Kasumi-1 (cell line): ENCODE measurements around the gene ADAM10.
"Not testable (repeated sequence)": the region's sequence is repeated elsewhere in the genome, so short reads cannot be mapped to it uniquely, and the experiment has no call there.

Source experiments
- DNase-seq, 2 experiments: peaks; one replicate each; lab custom pipeline; 2025; lab: John Stamatoyannopoulos, UW

ADAM10 gene

DNA sequence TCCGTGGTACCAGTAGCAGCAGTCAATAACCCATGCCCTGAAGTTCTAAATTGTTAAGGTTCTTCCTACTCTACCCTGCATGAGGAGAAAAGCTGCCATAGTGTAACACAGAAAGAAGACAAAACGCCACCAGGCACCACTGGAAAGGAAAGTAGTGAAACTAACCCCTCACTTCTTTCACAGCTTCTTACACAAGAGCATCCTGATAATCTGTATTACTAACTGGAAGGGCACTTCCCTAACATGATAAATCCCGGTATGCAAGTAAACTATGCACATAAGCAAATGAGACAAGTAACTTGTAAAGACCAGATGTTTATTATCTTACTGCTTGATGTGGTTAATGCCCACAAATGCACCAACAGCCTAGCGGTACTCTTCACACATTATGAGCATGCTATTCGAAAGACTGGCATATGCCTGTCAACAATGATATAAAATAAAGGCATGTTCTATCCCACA, 141.3 kb downstream of the ADAM10 start:
- DNase-seq, result no peak

DNA sequence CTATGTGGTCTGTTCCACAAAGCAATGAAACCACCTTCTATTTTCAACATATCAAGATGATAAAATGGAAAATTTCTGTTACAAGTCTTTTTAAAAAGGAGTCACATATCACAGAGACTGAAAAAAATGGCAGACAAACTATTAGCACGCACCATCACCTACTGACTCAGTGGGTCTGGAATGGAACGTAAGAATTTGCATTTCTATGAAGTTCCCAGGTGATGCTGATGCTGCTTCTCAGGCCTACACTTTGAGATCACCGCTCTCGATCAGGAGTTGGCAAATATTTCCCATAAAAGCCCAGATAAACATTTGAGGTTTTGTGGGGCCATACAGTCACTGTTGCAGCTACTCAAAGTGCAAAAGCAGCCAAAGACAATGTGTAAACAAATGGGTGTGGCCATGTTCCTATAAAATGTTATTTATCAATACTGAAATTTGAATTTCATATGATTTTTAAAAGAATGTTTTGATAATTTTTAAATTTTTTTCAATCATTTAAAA, 142.9 kb downstream of the ADAM10 start:
- DNase-seq, result no peak

DNA sequence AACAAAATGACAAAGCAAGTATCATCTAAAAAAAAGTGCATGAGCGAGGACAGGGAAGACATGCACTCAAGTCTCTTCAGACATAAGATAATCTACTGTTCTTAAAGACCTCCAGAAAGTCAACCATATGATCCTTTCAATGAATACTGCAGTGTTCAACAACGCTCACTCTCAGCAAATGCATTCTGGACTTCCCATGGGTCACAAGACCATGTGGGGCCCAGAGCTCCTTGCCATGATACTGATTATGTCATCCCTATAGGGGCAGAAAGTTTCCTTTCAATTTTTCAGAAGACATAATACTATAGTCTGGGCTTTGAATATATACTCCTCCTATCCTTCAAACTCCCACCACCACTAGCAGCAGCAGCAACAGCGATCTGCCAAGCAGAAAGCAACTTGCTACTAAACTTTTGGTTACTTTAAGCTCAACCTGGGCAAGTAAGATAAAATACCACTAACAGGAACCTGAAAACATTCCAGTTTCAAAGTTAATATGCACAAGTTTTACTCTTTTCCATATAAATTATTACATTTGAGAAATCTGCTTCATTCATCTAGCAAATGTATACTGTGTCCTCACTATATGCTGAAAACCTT, 143.5 kb downstream of the ADAM10 start:
- no peak for DNase-seq

DNA sequence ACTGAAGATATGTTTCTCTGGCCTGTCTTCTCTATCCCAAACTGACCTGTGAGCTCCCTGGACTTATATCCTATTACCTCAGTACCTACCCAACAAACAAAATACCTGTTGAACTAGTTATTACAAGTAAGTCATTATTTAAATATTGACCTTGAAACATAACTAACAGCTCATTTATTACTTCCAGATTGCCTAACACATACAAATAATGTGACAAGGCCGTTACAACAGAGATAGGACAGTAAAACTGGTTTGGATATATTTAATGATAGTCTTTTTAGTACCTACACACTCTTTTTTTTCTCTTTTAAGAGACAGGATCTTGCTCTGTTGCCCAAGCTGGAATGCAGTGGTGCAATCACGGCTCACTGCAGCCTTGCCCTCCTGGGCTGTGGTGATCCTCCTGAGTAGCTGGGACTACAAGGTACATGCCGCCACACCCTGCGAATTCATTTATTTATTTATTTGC, 145.0 kb downstream of the ADAM10 start:
- DNase-seq, result no peak

DNA sequence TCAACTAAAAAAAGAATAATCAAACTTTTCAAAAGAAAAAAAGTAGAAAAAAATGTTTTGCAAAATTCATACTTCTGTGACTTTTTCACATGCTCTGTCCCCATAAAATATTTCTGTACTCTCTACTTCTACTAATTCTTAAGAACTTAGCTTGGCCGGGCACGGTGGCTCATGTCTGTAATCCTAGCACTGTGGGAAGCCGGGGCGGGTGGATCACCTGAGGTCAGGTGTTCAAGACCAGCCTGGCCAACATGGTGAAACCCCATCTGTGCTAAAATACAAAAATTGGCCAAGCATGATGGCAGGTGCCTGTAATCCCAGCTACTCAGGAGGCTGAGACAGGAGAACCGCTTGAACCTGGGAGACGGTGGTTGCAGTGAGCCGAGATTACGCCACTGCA, 145.6 kb downstream of the ADAM10 start:
- DNase-seq, result not testable (repeated sequence)

DNA sequence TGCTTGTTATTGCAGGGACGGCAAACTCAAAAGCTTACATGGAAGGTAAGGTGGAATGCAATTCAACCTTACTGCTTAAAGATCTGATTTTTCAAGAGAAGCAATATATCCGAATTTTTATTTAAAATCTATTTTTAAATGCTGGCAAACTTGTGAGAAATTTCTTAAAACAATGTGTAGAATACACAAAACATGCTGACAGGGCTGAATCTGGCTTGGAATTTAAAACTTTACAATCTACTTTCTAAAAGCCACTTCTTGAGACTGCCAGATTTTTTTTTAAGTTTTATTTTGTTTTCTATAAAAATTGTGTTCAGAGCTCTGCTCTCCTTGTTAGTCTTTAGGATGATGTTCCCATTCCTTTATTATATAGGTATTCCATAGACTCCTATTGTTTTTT, 146.7 kb downstream of the ADAM10 start:
- DNase-seq, result no peak

DNA sequence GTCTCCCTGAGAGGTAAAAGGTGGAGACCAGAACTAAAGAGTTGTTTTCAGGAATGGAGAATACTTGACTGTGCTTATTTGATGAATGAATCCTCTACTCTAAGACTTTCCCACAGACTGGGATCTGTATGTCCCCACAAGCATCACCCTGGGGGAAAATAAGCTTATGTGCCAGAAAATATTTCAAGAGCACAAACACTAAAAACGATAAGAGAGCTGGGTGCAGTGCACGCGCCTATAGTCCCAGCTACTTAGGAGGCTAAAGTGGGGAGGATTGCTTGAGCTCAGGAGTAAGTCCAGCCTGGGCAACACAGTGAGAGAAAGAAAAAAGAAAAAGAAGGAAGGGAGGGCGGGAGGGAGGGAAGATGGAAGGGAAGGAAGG, 150.7 kb downstream of the ADAM10 start:
- DNase-seq, result no peak

DNA sequence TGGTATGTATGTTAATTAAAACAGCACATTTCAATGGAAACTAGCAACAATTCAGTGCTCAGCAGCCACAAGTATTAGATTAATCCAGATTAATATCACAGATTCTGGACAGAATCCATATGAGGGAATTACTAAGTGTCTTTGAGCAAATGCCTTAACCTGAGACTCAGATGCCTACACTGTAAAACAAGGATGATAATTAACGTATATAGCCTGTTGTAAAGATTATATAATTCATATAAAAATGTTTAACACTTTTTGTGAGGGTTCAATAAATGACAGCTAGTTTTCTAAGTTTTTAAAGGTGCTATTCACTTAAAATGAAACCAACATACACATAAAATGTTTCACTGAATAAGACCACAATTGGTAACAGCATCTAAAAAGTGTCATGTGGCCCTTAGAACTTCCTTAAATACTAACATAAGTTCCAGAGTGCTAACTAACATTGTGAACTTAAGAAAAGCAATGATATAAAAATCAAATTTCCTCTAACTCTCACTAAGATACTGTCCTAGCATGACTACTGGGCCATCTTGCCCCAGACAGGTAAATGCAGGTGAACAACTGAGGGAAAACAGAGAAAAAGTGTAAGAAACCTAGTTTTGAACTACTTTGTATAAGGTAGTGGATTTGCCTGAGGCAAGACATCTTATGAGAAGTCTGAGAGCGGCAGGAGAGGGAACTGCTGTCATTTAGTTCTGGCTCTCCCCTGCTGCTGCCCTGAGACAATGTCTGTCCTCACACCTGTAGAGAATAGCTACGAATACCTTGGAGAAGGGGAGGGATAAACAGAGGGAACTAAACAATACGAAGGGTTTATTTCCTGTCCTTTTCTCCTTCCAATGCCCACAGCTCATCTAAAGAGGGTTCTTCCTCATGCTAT, 151.3 kb downstream of the ADAM10 start:
- DNase-seq, result no peak

DNA sequence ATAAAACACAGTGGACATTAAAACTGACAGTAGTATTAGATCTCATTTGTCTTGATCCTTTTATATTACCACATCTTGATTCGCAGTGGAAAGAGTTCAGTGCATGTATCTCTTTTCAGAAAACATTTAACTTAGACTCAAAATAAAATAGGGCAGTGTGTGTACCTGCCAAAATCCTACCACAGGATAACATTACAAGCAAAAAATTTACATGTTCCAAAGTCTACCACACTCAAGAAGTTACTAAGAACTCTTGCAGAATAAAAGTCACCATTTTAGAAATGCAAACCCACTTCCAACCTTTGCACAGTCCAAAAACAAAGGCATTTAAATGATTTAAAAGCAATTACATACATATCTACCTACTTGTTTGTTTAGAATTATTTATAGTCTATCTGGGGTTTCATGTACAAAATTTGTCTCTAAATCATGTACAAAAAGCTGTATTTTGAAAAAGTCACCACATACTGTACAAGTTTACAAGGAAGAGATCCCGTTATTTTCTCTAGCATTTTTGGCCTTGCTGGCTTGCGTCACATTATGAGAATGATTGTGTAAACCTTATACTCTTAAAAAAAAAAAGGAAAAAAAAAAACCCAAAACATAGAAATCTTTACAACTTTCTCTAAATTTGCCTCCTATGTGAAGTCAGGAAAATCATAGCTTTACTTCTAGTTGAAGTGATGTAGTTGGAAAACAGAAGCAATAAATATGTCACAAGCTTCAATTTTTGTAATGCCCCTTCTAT, 153.8 kb downstream of the ADAM10 start:
- DNase-seq, result no peak

DNA sequence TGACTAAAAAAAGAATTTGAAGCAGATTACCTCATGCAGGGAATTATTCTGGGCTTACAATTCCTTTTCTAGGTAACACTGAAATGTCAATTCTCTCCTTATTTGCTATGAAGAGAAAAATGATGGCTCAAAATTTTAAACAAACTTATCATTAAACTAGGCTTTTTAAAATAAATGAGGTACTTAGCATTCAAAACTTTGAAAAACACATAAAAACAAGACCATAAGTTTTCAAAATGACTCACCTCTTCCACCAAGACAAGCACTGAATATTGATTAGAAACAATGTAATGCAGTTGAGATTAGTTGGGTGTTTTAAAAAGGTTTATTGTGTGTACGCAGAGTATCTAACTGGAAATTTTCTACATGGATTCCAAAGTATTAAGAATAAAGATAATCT, 154.6 kb downstream of the ADAM10 start:
- DNase-seq, result no peak

DNA sequence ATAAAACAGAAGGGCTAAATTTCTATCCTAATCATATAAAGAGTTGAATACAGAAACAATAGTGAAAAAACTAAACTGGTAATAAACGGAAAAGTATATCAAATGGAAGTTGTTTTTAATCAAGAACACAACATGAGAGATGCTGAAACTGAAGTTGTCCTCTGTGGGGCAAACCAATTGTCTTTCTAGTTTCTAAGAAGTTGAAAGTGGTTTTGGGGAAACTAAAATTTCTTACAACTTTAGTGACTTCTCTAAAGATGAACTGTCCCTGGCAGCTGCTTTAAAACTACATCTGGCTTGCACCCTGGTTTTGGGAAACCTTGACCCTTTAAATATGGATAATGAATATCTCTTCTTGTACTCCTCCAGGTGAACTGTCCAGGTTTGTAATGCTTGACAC, 155.6 kb downstream of the ADAM10 start:
- no peak for DNase-seq

DNA sequence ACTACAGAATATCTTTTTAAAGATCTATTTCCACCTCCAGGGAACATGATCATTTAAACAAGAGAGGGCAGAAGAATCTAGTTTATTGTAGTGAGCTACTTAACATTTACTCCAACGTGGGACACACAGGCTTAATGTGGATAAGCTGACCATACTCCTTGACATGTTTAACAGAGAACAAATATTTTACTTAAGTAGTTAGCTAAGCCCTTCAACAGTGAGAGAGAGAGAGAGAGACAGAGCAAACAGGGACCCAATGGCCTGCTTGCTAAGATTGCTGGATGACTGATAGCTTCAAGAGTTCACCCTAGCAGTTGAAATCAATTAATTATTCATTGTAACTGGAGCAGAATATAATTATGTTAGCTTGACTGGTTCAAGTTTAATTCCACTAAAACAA, 158.6 kb downstream of the ADAM10 start:
- no peak for DNase-seq

DNA sequence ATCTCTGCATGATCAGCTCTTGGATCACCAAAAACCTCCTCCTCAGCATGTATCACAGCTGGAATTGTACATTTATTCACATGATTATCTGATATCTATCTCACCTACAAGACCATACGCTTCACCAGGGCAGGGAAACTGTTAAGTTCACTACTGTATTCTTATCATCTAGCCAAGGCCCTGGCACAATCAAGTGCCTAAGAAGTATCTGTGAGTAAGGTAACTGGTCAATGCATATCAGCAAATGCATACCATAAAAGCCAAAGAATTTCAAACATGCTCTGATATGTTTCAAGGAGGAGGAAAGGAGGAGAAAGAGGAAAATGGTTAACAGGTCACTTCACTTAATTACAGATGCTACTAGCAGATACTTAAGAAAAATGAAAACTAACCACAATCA, 159.3 kb downstream of the ADAM10 start:
- DNase-seq, result no peak

DNA sequence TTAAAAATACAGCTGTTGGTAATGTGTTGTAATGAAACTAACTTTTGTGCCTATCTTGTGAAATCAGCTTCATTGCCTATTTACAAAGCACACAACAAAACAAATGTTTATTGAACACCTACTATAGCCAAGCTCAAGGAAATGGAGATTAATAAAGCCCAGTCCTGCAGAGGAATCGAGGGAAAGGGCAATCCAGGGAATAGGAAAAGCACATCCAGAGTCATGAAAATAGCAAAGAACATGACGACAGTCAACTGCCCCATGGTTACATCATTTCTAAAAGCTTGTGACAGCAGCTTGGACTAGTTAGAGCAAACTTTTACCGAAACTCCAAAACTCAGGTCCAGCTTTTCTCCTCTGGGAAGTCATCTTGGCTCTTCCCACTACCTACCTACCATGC, 160.5 kb downstream of the ADAM10 start:
- no peak for DNase-seq

DNA sequence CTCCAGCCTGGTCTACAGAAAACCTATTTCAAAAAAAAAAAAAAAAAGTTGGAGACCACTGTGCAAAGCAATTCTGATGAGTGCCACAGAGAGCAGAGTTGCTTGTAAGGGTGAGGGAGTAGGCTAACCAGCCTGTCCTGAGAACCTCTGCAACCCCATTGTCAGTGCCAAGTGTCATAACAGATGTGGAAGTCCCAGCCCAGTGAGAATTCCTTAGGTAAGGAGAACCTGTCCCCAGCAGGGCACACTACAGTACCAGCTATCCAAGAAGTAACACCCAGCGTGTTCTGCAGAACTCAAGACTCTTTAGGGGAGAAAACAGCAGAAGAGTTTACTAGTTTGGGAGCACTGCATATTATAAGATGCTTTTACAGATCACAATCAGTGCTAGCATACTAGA, 161.4 kb downstream of the ADAM10 start:
- no peak for DNase-seq

DNA sequence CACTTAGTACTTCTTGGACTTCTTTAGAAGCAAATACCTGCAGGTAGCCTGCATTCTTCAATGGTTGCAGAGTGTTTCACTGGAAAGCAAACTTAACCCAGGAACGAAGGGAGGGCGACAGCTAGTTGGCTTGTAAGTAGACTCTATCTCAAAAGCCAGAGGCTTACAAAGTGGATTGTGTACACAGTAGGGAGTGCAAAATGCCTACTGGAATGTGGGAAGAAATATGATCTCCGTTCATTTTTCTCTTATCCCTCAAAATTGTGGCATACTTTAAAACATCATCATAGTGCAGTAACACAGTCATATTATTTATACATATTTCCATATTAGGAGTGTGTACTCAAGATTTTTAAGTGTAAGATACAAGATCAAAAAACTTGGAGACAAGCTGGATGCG, 162.0 kb downstream of the ADAM10 start:
- no peak for DNase-seq

DNA sequence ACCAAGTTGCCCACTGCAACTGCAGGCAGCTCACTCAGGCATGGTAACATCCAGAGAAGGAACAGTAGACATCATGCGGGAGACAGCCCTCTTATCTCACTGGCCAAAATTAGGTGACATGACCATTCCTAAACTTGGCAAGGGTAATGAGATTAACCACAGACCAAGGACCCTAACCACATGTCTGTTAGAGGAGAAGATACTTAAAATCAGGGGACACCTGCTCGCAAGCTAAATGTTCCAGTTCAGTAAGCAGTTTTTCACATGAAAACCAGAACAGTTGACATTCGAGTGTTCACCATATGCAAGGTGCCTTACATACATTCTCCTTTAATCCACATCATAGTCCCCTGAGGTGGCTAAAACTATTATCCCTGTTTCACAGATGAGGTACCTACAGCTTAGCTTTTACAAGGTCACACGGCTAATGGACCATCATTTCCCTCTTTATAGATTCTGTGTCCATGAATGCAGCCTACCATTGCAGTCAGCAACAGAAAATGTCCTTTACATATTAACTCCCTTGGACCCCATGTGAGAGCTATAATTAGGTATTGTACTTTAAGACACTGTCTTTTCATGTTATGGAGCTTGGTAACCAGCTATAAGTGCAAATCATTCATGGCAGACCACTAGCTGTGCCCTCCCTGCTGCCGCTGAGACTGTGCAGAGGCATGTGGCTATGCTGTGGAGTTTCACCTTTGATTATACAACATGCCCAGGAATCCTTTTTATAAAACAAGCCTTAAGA, 163.6 kb downstream of the ADAM10 start:
- no peak for DNase-seq

DNA sequence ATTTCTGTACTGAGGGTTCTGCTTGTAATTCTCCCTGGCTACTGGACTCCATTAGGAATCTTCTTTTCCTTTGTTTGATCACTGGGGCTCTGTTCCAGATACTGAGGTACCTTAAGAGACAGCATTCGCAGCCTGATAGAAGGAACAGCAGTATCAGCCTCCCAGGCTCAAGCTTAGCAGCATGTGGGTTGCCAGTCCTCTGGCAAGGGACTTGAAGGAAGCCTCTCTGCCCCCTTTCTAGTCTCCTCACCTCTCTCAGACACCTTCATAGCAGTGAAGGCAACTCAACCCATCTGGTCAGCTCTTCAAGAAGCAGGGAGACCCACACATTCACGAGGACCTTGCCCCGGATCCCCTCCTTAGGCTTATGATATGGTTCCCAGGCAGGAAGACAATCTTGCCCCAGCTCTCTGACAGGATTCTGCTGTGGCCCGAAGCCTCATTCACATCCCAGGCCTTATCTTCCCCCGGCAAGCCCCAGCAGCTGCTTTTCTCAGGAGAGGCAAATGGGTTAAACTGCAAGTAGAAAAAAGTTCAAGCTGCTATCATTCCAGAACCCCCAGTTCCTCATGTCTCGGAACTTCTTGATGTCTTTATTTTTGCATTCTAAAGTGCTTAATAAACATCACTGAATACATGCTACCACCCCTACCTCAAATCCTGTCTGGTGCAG, 164.6 kb downstream of the ADAM10 start:
- DNase-seq, result no peak

DNA sequence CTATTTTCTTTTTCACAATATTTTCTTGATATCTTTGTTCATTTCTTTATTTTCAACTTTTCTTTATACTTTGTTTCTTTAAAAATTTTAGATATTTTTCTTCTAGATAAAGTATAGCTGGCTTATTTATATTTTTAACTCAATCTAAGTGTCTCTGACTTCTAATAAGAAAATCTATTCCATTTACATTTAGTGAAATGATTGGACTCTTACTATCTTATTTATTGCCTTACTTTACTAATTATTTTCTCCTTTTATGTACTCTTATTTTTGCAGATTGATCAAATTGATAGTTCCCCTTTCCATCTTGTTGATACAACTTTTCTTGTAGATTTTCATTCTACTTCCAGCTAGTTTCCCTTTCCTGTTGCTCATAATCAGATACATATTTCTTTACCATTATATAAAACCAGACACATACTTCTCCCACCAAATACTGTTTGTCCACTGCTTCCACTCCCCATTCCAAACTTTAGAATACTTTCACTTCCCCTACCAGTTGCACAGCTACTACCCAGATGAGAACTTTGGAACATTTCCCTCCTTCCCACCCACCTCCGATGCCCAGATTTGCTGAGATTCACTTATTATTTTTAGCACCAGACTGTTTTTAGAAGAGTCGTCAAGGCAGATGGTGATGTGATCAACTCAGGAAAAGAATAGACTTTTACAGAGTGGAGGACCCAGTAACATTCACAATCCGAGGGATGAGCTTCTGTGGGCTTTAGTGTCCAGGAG, 166.2 kb downstream of the ADAM10 start:
- DNase-seq, result no peak

DNA sequence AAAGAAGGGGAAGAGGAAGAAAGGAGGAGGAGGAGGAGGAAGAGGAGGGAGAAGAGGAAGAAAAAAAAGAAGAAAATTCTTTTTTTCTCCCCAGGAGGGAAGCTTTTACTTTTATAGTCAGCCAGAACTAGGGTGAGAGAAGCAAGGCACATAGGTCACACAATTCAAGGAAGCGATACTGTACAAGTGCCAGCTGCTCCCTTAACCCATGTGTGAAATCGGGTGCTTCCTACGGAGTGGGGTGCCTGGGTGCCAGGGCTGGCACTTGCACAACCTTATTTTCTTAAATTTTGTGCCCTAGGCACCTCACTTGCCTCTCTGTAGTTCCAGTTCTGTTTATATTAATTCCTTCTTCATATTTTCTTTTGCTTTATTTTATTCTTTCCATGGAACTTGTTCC, 167.3 kb downstream of the ADAM10 start:
- DNase-seq, result no peak

DNA sequence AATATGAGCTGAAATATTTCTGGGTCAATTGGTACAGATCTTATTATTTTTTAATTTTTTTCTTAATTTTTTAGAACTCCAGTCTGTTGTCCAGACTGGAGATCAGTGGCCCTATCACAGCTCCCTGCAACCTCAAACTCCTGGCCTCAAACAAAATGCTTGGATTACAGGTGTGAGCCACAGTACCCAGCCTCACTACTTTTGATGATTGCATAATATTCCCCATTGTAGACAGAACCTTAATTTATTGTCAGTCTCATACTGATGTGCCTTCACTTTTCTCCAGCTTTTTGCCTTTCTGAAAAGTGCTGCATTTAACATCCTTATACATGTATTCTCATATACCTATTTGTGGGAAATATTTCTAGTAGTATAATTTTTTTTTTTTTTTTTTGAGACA, 172.8 kb downstream of the ADAM10 start:
- DNase-seq, result no peak
